Bronchial epithelial cell (primary cell): Measurements from ENCODE around the gene CADPS2. TPM values are rescaled to one million over a fixed set of nuclear protein-coding genes. Genes with fewer than 3 reads are reported as not detected.
A peak's percentile ranks its signal among the peaks of the same experiment; 100 is the strongest.

ENCODE experiments used
- DNase-seq: peaks from one replicate; pipeline ENCODE4 v3.0.0-alpha.2; 2010; ENCODE audit warnings: low read depth
- FAIRE-seq: peaks from 2 replicates; lab custom pipeline; 2011; peaks lifted over from hg19 to GRCh38; lab: Jason Lieb, UNC
- H3K27me3 ChIP-seq: 2 replicates; pipeline ENCODE4 v1.5.1; 2011; ENCODE audit warnings: low read length; ENCODE audit not compliant: control insufficient read depth, insufficient read depth
- H3K36me3 ChIP-seq: 2 replicates; pipeline ENCODE4 v1.5.1; 2011; ENCODE audit warnings: low read length; ENCODE audit not compliant: control insufficient read depth, insufficient read depth
- H3K4me3 ChIP-seq: 2 replicates; pipeline ENCODE4 v1.5.1; 2011; ENCODE audit warnings: mild to moderate bottlenecking, low read depth, low read length, control low read depth
- CTCF ChIP-seq: IDR thresholded peaks from 2 replicates; pipeline ENCODE4 v1.5.1; 2011; ENCODE audit warnings: mild to moderate bottlenecking, moderate library complexity, low read length, control low read depth, inconsistent platforms; ENCODE audit not compliant: insufficient read depth, severe bottlenecking
- total RNA-seq: library from RNA; depleted of rRNA; stranded (reverse); fragments of >200 nt; gene quantifications from 2 replicates; pipeline ENCODE4 v1.2.1, GENCODE V29; 2014

CADPS2 gene
- total RNA-seq, 1 donor from 2014 or later: 4.2 TPM

GRCh38 chr7:122528879-122529481, 357.3 kb downstream of the CADPS2 start:
- Histone ChIP-seq H3K36me3 (no peaks in the 10 kb centered on the region), H3K27me3 (no peaks in the 10 kb centered on the region), H3K4me3 (no peak overlapping the region)
- DNase-seq: peak; percentile 59
- no peak for FAIRE-seq
- peak; percentile 7 for TF ChIP-seq CTCF

DNA sequence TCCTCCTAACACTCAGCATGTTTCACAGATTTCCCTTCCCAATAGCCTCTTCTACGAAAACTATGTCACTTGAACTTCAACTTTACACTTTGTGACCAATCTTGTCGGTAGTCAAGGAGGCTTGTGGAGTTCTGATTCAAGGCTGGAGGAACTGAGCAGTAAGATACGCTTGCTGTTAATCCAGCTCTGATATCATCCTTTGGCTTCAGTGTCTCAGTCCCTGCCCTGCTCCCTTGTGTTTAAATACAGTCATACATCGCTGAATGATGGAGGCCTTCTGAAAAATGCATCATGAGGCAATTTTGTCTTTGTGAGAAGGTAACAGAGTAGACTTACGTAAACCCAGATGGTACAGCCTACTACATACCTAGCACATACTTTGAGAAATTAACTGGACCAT, 360.9 kb downstream of the CADPS2 start:
- no peak for TF ChIP-seq CTCF
- Histone ChIP-seq H3K4me3 (no peak overlapping the region), H3K27me3 (no peaks in the 10 kb centered on the region), H3K36me3 (no peaks in the 10 kb centered on the region)
- no peak for FAIRE-seq
- no peak for DNase-seq

GRCh38 chr7:122521767-122522166, 364.5 kb downstream of the CADPS2 start:
- no peak for TF ChIP-seq CTCF
- no peak for FAIRE-seq

DNA sequence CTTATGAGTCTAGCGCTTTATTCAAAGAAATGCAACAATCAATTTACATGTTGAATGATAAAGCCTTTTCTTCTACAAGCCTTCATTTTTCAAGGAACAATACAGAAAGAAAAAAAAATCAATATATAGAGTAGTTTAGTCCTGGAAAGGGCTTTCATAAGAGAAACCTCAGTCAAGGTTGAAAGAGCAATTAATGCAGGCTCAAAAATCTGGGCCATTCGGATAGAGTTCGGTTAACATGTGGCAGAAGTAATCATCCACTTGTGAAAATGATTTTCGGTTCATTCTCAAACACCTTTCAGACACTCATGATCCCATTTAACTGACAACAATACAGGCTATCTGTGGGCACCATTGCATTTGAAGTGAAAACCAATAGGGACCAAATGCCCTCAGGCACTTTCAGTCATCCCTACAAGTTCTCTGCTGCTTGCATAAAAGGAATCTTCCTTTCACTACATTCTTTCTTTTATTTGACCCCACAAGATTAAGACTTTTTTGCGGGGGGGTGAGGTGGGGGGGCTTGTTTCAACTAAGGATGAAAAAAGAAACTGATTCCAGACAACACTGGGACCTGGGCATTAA, 365.2 kb downstream of the CADPS2 start:
- no peak overlapping the region for H3K4me3 ChIP-seq
- no peaks in the 10 kb centered on the region for H3K36me3 ChIP-seq
- DNase-seq (no peak), FAIRE-seq (no peak)
- TF ChIP-seq CTCF: no peak
- H3K27me3 ChIP-seq: no peaks in the 10 kb centered on the region

More at GRCh38 chr7:122521767-122522166, 364.5 kb downstream of the CADPS2 start:
- no peaks in the 10 kb centered on the region for H3K36me3 ChIP-seq
- no peak overlapping the region for H3K4me3 ChIP-seq
- DNase-seq: no peak
- H3K27me3 ChIP-seq: no peaks in the 10 kb centered on the region

DNA sequence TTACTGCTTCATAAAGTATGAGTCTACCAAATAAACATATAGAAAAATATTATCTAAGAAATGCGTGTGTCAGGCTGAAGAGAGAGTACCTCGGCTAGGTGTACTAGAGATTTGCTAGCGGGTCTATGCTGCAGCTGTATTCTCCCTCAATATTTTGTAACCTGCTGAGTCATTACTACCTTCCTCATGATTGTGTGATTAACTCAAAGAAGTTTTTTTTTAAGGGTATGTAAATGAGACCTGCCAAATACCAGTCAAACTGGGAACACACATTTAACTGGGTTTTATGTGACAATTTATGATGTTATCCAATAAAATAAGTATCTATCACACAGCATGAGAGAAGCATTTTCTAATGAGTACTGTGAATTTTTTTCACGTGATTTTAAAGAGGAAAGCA, 367.8 kb downstream of the CADPS2 start:
- no peaks in the 10 kb centered on the region for H3K36me3 ChIP-seq
- FAIRE-seq (no peak), DNase-seq (peak; percentile 73)
- no peak overlapping the region for H3K4me3 ChIP-seq
- H3K27me3 ChIP-seq: no peaks in the 10 kb centered on the region
- no peak for TF ChIP-seq CTCF

DNA sequence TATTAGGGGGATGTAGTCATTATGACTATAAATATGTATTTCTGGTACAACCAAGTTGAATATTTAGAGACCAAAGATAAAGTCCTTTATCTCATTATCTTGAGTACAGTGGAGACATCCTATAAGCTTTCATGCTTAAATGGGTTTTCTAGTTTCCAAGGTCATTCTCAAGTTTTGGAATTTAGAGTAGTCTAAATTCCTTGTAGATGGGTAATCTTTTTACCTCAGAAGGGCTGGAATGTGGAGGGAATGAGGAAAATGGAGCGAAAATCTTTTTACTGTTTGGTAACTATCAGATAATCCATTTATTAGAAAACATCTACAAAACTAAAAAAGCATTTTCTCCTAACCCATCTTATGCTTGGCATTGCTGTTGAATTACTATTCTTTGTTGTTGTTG, 368.7 kb downstream of the CADPS2 start:
- no peaks in the 10 kb centered on the region for H3K36me3 ChIP-seq
- FAIRE-seq (no peak), DNase-seq (no peak)
- H3K27me3 ChIP-seq: no peaks in the 10 kb centered on the region
- TF ChIP-seq CTCF: no peak
- no peak overlapping the region for H3K4me3 ChIP-seq
